ENCODE measurements around the gene COPG1.

COPG1 gene

DNA sequence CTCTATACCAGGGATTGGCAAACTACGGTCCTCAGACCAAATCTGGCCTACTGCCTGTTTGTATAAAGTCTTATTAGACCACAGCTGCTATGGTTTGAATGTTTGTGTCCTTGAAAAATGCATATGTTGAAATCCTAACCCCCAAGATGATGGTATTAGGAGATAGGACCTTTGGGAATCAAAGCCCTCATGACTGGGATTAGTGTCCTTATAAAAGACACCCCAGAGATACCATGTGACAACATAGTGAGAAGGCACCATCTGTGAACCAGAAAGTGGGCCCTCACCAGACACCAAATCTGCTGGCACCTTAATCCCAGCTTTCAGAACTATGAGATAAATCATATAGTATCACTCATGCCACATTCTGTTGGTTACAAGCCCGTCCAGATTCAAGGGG lies 36.7 kb downstream of the COPG1 start:
- Histone ChIP-seq H3K9me3 (ENCODE audit: insufficient read depth, low read length, severe bottlenecking) (no peaks in the 10 kb centered on the region), H3K79me2 (ENCODE audit: insufficient read depth, low read length) (peaks cover 23% of the 10 kb centered on the region), H3K4me3 (ENCODE audit: low read depth in 1 of 2, low read length in 2 of 2) (no peak overlapping the region), H3K27me3 (ENCODE audit: insufficient read depth, low read length, poor library complexity) (no peaks in the 10 kb centered on the region), H3K4me2 (ENCODE audit: insufficient read depth, low read length) (no peak overlapping the region), H3K27ac (ENCODE audit: low read length) (no peak overlapping the region), H3K9ac (ENCODE audit: low read depth, low read length) (no peak overlapping the region), H4K20me1 (ENCODE audit: insufficient read depth, low read length) (0 out of 2 replicates have a peak, but pooled peaks cover 4% of the 10 kb centered on the region), H2AFZ (ENCODE audit: low read depth, low read length) (no peak overlapping the region), H3K4me1 (ENCODE audit: insufficient read depth, low read length) (peaks cover 16% of the 10 kb centered on the region), H3K36me3 (ENCODE audit: insufficient read depth, low read length) (peaks cover 45% of the 10 kb centered on the region)
- DNase-seq (no peak), ATAC-seq (ENCODE audit: insufficient read depth, low read depth) (no peak)
- TF ChIP-seq, protein P1, sequence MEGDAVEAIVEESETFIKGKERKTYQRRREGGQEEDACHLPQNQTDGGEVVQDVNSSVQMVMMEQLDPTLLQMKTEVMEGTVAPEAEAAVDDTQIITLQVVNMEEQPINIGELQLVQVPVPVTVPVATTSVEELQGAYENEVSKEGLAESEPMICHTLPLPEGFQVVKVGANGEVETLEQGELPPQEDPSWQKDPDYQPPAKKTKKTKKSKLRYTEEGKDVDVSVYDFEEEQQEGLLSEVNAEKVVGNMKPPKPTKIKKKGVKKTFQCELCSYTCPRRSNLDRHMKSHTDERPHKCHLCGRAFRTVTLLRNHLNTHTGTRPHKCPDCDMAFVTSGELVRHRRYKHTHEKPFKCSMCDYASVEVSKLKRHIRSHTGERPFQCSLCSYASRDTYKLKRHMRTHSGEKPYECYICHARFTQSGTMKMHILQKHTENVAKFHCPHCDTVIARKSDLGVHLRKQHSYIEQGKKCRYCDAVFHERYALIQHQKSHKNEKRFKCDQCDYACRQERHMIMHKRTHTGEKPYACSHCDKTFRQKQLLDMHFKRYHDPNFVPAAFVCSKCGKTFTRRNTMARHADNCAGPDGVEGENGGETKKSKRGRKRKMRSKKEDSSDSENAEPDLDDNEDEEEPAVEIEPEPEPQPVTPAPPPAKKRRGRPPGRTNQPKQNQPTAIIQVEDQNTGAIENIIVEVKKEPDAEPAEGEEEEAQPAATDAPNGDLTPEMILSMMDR (IDR thresholded peaks at IDR 0.05; ENCODE audit: borderline replicate concordance, extremely low read depth, low read length, poor library complexity, severe bottlenecking): no peak
- no peak for TF ChIP-seq EZH2 (IDR thresholded peaks at IDR 0.05; ENCODE audit: borderline replicate concordance, low read depth, low read length, severe bottlenecking)

DNA sequence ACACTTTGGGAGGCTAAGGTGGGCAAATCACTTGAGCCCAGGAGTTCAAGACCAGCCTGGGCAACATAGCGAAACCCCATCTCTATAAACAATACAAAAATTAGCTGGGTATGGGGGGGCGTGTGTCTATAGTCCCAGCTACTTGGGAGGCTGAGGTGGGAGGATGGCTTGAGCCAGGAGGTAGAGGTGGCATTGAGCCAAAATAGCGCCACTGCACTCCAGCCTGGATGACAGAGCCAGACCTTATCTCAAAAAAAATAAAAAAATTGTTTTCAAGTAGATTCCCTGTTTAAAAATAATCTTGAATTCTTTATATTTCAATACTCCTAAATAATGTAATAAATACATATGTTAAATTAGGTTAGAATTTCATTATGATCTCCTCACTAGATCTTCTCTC lies 39.0 kb downstream of the COPG1 start:
- peaks cover 52% of the 10 kb centered on the region for H3K36me3 ChIP-seq (ENCODE audit: insufficient read depth, low read length)
- no peak overlapping the region for H3K9ac ChIP-seq (ENCODE audit: low read depth, low read length)
- peaks cover 3% of the 10 kb centered on the region; the same call in 1 of the 2 replicates for H3K79me2 ChIP-seq (ENCODE audit: insufficient read depth, low read length)
- H4K20me1 ChIP-seq (ENCODE audit: insufficient read depth, low read length): no peaks in the 10 kb centered on the region
- TF ChIP-seq EZH2 (IDR thresholded peaks at IDR 0.05; ENCODE audit: borderline replicate concordance, low read depth, low read length, severe bottlenecking): no peak
- ATAC-seq (ENCODE audit: insufficient read depth, low read depth) (no peak), DNase-seq (no peak)
- no peak overlapping the region for H3K27ac ChIP-seq (ENCODE audit: low read length)
- H3K4me2 ChIP-seq (ENCODE audit: insufficient read depth, low read length): no peak overlapping the region
- H3K4me1 ChIP-seq (ENCODE audit: insufficient read depth, low read length): no peaks in the 10 kb centered on the region
- H3K9me3 ChIP-seq (ENCODE audit: insufficient read depth, low read length, severe bottlenecking): no peaks in the 10 kb centered on the region
- H2AFZ ChIP-seq (ENCODE audit: low read depth, low read length): no peak overlapping the region
- H3K4me3 ChIP-seq (ENCODE audit: low read depth in 1 of 2, low read length in 2 of 2): no peak overlapping the region
- no peaks in the 10 kb centered on the region for H3K27me3 ChIP-seq (ENCODE audit: insufficient read depth, low read length, poor library complexity)

DNA sequence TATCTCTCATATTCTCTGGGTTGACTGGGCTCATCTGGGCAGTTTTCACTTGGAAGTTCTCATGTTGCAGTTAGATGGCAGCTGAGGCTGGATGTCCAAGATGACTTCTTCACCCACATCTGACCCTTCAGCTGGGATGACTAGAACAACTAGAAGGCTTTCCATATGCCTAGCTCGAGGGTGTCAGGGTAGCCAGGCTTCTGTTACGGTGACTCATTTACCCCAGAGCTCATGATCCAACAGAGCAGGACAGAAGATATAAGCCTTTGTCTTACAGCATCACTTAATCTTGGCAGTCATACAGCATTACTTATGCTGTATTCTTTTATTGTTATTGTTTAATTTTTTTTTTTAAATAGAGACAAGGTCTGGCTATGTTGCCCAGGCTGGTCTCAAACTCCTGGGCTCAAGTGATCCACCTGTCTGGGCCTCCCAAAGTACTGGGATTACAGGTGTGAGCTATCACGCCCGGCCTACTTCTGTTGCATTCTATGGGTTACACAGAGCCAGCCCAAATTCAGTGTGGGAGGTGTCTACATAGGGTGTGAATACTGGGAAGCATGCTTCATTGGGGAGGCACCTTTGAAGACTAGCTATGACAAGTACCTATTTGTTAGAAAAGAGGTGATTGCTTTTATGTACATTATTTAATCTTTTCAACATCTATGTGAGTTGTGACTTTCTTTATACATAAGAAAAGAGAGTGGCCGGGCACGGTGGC lies 40.0 kb downstream of the COPG1 start:
- H2AFZ ChIP-seq (ENCODE audit: low read depth, low read length): no peak overlapping the region
- no peak for ATAC-seq (ENCODE audit: insufficient read depth, low read depth)
- H3K27me3 ChIP-seq (ENCODE audit: insufficient read depth, low read length, poor library complexity): no peaks in the 10 kb centered on the region
- H3K4me2 ChIP-seq (ENCODE audit: insufficient read depth, low read length): no peak overlapping the region
- no peak overlapping the region for H3K9ac ChIP-seq (ENCODE audit: low read depth, low read length)
- H3K4me1 ChIP-seq (ENCODE audit: insufficient read depth, low read length): no peaks in the 10 kb centered on the region
- H3K79me2 ChIP-seq (ENCODE audit: insufficient read depth, low read length): peaks cover 3% of the 10 kb centered on the region; the same call in 1 of the 2 replicates
- H3K4me3 ChIP-seq (ENCODE audit: low read depth in 1 of 2, low read length in 2 of 2): no peak overlapping the region
- no peak for DNase-seq
- TF ChIP-seq, protein P1 (IDR thresholded peaks at IDR 0.05; ENCODE audit: borderline replicate concordance, extremely low read depth, low read length, poor library complexity, severe bottlenecking): no peak
- no peak for TF ChIP-seq EZH2 (IDR thresholded peaks at IDR 0.05; ENCODE audit: borderline replicate concordance, low read depth, low read length, severe bottlenecking)
- no peaks in the 10 kb centered on the region for H4K20me1 ChIP-seq (ENCODE audit: insufficient read depth, low read length)
- H3K27ac ChIP-seq (ENCODE audit: low read length): no peak overlapping the region
- peaks cover 58% of the 10 kb centered on the region for H3K36me3 ChIP-seq (ENCODE audit: insufficient read depth, low read length)
- H3K9me3 ChIP-seq (ENCODE audit: insufficient read depth, low read length, severe bottlenecking): no peaks in the 10 kb centered on the region

DNA sequence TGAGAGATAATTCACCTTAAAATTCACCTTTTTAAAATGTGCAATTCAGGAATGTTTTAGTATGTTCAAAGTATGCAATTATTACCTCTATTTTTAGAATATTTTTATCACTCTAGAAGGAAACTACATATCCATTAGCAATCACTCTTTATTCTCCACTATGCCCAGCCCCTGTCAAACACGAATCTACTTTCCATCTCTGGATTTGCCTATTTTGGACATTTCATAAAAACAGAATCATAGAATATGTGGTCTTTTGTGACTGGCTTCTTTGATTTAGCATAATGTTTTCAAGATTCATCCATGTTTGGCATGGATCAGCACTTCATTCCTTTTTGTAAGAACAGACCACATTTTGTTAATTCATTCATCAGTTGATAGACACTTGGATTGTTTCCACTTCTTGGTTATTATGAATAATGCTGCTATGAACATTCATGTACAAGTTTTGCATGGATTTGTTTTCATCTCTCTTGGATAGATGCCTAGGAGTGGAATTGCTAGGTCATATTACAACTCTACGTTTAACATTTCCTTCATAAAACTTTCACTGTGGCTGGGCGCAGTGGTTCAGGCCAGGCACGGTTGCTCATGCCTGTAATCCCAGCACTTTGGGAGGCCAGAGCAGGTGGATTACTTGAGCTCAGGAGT lies 42.0 kb downstream of the COPG1 start:
- Histone ChIP-seq H2AFZ (ENCODE audit: low read depth, low read length) (no peak overlapping the region), H3K79me2 (ENCODE audit: insufficient read depth, low read length) (peaks cover 3% of the 10 kb centered on the region; the same call in 1 of the 2 replicates), H3K27me3 (ENCODE audit: insufficient read depth, low read length, poor library complexity) (no peaks in the 10 kb centered on the region), H3K4me3 (ENCODE audit: low read depth in 1 of 2, low read length in 2 of 2) (no peak overlapping the region), H3K9me3 (ENCODE audit: insufficient read depth, low read length, severe bottlenecking) (no peaks in the 10 kb centered on the region), H3K36me3 (ENCODE audit: insufficient read depth, low read length) (peaks cover 61% of the 10 kb centered on the region), H3K4me2 (ENCODE audit: insufficient read depth, low read length) (no peak overlapping the region), H4K20me1 (ENCODE audit: insufficient read depth, low read length) (no peaks in the 10 kb centered on the region), H3K9ac (ENCODE audit: low read depth, low read length) (no peak overlapping the region), H3K4me1 (ENCODE audit: insufficient read depth, low read length) (no peaks in the 10 kb centered on the region), H3K27ac (ENCODE audit: low read length) (no peak overlapping the region)
- DNase-seq (no peak), ATAC-seq (ENCODE audit: insufficient read depth, low read depth) (no peak)
- no peak for TF ChIP-seq EZH2 (IDR thresholded peaks at IDR 0.05; ENCODE audit: borderline replicate concordance, low read depth, low read length, severe bottlenecking)
- TF ChIP-seq, protein P1 (IDR thresholded peaks at IDR 0.05; ENCODE audit: borderline replicate concordance, extremely low read depth, low read length, poor library complexity, severe bottlenecking): no peak

All from DND-41 (cell line).